Fibroblast of lung (primary cell): ENCODE results near the gene TFAP2E. TPM values are rescaled to one million over a fixed set of nuclear protein-coding genes. Genes with fewer than 3 reads are reported as not detected.

ENCODE experiments used
- DNase-seq, 2 donors: peaks; one replicate each; pipeline versions ENCODE4 v3.0.0 to v3.0.0-alpha.2; 2010; ENCODE audit warnings: low read depth in 2 of 2
- H2AFZ ChIP-seq: 2 replicates; pipeline ENCODE4 v1.5.1; 2012; ENCODE audit warnings: low read length, control low read depth, inconsistent platforms
- H3K27ac ChIP-seq: 2 replicates; pipeline ENCODE4 v1.5.1; 2011; ENCODE audit warnings: low read length, control low read depth; ENCODE audit not compliant: insufficient read depth
- H3K27me3 ChIP-seq: 2 replicates; pipeline ENCODE4 v1.5.1; 2011; ENCODE audit warnings: mild to moderate bottlenecking, low read length; ENCODE audit not compliant: control insufficient read depth, insufficient read depth
- H3K36me3 ChIP-seq: 2 replicates; pipeline ENCODE4 v1.5.1; 2011; ENCODE audit warnings: low read length; ENCODE audit not compliant: control insufficient read depth, insufficient read depth
- H3K4me1 ChIP-seq: 2 replicates; pipeline ENCODE4 v1.5.1; 2011; ENCODE audit warnings: low read length; ENCODE audit not compliant: control insufficient read depth, insufficient read depth; ENCODE audit errors: extremely low read depth
- H3K4me2 ChIP-seq: 2 replicates; pipeline ENCODE4 v1.5.1; 2011; ENCODE audit warnings: low read length, control low read depth; ENCODE audit not compliant: insufficient read depth; ENCODE audit errors: extremely low read depth
- H3K4me3 ChIP-seq, 4 experiments: fragments of 200-600 bp in 1 of 4; sonication (generic) in 1 of 4; replicated peaks in 1 of 4; 2 replicates each; pipeline ENCODE4 v1.5.1; 2011 to 2016; ENCODE audit warnings: low read length in 4 of 4, low read depth in 3 of 4, mild to moderate bottlenecking in 3 of 4, control low read depth in 2 of 4, inconsistent platforms in 1 of 4, mixed read lengths in 1 of 4; ENCODE audit not compliant: insufficient read depth in 1 of 4; ENCODE audit errors: control extremely low read depth in 1 of 4
- H3K79me2 ChIP-seq: 2 replicates; pipeline ENCODE4 v1.5.1; 2012; ENCODE audit warnings: mild to moderate bottlenecking, low read length, inconsistent platforms; ENCODE audit not compliant: control insufficient read depth, insufficient read depth
- H3K9ac ChIP-seq: 2 replicates; pipeline ENCODE4 v1.5.1; 2011; ENCODE audit warnings: mild to moderate bottlenecking, low read length, control low read depth; ENCODE audit not compliant: insufficient read depth
- H3K9me3 ChIP-seq: 2 replicates; pipeline ENCODE4 v1.5.1; 2012; ENCODE audit warnings: low read depth, low read length; ENCODE audit not compliant: control insufficient read depth, insufficient read depth
- H4K20me1 ChIP-seq: 2 replicates; pipeline ENCODE4 v1.5.1; 2011; ENCODE audit warnings: low read length; ENCODE audit not compliant: control insufficient read depth, insufficient read depth; ENCODE audit errors: extremely low read depth
- EZH2 ChIP-seq: IDR thresholded peaks from 2 replicates; pipeline ENCODE4 v1.5.1; 2012; ENCODE audit warnings: low read length, control low read depth, mild to moderate bottlenecking; ENCODE audit errors: missing control alignments
- polyA plus RNA-seq, 2 donors: library from polyadenylated mRNA; depleted of rRNA in 1 of 2; stranded (reverse) in 1 of 2; unstranded in 1 of 2; fragments of >200 nt; gene quantifications; 2 replicates each; pipeline ENCODE4 v1.2.1, GENCODE V29; 2011 to 2012; ENCODE audit warnings: missing spikeins in 1 of 2
- total RNA-seq: library from RNA; depleted of rRNA; stranded (reverse); fragments of >200 nt; gene quantifications from 2 replicates; pipeline ENCODE4 v1.2.1, GENCODE V29; 2014
- TF ChIP-seq, protein P1 (sequence below), 2 donors: IDR thresholded peaks in 1 of 2; conservative IDR thresholded peaks in 1 of 2; 1 replicate in 1 of 2; 2 replicates in 1 of 2; pipeline ENCODE4 v1.5.1; 2011 to 2012; ENCODE audit warnings: low read length in 2 of 2, control low read depth in 1 of 2, inconsistent platforms in 1 of 2, low read depth in 1 of 2, mild to moderate bottlenecking in 1 of 2

TFAP2E gene
- total and polyA plus RNA-seq, 2 donors (not counting 1 experiment from before 2014, with no cell fraction given): 0.17 to 0.83 TPM

DNA sequence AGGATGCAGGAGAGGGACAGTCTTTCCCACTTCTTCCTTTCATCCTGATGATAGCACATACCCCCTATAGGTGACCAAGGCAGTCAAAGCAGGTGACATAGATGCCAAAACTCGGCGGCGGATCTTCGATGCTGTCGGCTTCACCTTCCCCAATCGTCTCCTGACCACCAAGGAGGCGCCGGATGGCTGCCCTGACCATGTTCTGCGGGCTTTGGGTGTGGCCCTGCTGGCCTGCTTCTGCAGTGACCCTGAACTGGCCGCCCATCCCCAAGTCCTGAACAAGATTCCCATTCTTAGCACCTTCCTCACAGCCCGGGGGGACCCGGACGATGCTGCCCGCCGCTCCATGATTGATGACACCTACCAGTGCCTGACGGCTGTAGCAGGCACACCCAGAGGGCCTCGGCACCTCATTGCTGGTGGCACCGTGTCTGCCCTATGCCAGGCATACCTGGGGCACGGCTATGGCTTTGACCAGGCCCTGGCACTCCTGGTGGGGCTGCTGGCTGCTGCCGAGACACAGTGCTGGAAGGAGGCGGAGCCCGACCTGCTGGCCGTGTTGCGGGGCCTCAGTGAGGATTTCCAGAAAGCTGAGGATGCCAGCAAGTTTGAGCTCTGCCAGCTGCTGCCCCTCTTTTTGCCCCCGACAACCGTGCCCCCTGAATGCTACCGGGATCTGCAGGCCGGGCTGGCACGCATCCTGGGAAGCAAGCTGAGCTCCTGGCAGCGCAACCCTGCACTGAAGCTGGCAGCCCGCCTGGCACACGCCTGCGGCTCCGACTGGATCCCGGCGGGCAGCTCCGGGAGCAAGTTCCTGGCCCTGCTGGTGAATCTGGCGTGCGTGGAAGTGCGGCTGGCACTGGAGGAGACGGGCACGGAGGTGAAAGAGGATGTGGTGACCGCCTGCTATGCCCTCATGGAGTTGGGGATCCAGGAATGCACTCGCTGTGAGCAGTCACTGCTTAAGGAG is 12.6 kb upstream of the TFAP2E start:
- Histone ChIP-seq H3K79me2 (peaks cover 15% of the 10 kb centered on the region), H3K4me3 (peak overlapping the region in 1 of 4 experiments; percentile 97), H3K27me3 (no peaks in the 10 kb centered on the region), H3K9ac (no peak overlapping the region), H3K36me3 (peaks cover 23% of the 10 kb centered on the region), H3K9me3 (no peaks in the 10 kb centered on the region), H3K27ac (no peak overlapping the region), H3K4me2 (no peak overlapping the region), H2AFZ (no peak overlapping the region), H4K20me1 (no peaks in the 10 kb centered on the region), H3K4me1 (peaks cover 7% of the 10 kb centered on the region)
- no peak for DNase-seq
- TF ChIP-seq EZH2: no peak
- TF ChIP-seq, protein P1, sequence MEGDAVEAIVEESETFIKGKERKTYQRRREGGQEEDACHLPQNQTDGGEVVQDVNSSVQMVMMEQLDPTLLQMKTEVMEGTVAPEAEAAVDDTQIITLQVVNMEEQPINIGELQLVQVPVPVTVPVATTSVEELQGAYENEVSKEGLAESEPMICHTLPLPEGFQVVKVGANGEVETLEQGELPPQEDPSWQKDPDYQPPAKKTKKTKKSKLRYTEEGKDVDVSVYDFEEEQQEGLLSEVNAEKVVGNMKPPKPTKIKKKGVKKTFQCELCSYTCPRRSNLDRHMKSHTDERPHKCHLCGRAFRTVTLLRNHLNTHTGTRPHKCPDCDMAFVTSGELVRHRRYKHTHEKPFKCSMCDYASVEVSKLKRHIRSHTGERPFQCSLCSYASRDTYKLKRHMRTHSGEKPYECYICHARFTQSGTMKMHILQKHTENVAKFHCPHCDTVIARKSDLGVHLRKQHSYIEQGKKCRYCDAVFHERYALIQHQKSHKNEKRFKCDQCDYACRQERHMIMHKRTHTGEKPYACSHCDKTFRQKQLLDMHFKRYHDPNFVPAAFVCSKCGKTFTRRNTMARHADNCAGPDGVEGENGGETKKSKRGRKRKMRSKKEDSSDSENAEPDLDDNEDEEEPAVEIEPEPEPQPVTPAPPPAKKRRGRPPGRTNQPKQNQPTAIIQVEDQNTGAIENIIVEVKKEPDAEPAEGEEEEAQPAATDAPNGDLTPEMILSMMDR (conservative IDR thresholded peaks at IDR 0.05 in 1 of 2, IDR thresholded peaks at IDR 0.05 in 1 of 2; ENCODE audit: low read depth in 1 of 2, low read length in 2 of 2): no peak

DNA sequence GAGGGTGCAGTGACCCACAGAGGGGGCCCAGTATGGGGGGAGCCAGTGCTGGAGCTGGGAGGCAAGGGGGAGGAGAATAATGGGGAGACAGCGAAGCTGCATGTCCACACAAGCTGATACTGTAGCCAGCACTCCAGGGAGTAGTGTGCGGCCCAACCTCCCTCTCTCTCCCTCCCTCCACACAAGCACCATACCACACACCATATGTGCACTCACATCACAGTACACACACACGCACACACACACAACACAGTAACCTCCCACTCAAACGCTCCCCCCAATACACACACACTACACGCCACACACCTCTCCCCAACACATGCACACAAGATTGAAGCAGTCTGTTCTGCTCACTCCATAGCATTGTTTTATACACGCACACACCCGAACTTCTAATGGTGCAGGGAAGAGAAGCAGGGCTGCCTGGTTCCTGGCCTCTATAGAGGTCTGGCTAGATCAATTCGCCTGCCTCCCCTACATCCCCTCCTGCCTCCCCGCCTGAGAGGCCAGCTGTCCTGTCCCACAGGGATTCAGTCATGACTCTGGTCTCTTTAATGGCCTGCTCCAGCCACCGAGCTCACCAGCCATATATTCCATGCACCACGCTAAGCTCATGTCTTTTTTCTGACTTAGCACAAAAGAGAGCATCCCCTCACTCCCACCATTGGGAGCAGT is 11.7 kb upstream of the TFAP2E start:
- no peaks in the 10 kb centered on the region for H3K27me3 ChIP-seq
- no peak overlapping the region for H3K4me2 ChIP-seq
- H3K9me3 ChIP-seq: no peaks in the 10 kb centered on the region
- H3K27ac ChIP-seq: no peak overlapping the region
- DNase-seq: no peak
- peaks cover 10% of the 10 kb centered on the region for H3K79me2 ChIP-seq
- peaks cover 27% of the 10 kb centered on the region for H3K36me3 ChIP-seq
- no peaks in the 10 kb centered on the region for H4K20me1 ChIP-seq
- H3K4me3 ChIP-seq: peak overlapping the region in 1 of 4 experiments; percentile 32
- TF ChIP-seq EZH2: no peak
- TF ChIP-seq, protein P1 (conservative IDR thresholded peaks at IDR 0.05 in 1 of 2, IDR thresholded peaks at IDR 0.05 in 1 of 2; ENCODE audit: low read depth in 1 of 2, low read length in 2 of 2): no peak
- no peak overlapping the region for H2AFZ ChIP-seq
- H3K9ac ChIP-seq: no peak overlapping the region
- H3K4me1 ChIP-seq: peaks cover 7% of the 10 kb centered on the region
